ENCODE measurements around the gene FOXP3.

FOXP3 gene

GRCh38 chrX:49273181-49273727 is 8.7 kb upstream of the FOXP3 start:
- DNase-seq (ENCODE audit: low read depth in 2 of 2) = peak in 1 of 2 donors; percentile 47

GRCh38 chrX:49272421-49272820 is 7.9 kb upstream of the FOXP3 start:
- DNase-seq (ENCODE audit: low read depth in 2 of 2) = no peak

- no peak for DNase-seq (ENCODE audit: low read depth in 2 of 2)
These were observed 6.8 kb upstream of the FOXP3 start for GRCh38 chrX:49271341-49271740.

GRCh38 chrX:49270249-49270921 is 5.9 kb upstream of the FOXP3 start:
- DNase-seq (ENCODE audit: low read depth in 2 of 2) = no peak

- no peak for DNase-seq (ENCODE audit: low read depth in 2 of 2)
These were observed 5.3 kb upstream of the FOXP3 start, which contains the start of gene PPP1R3F for GRCh38 chrX:49269767-49270248. TSS of gene PPP1R3F (plus strand) at chrX:49269793. CDS start at chrX:49269870, 77 bp downstream.

- peak; percentile 87 to 89 for DNase-seq (ENCODE audit: low read depth in 2 of 2)
These were observed 4.7 kb upstream of the FOXP3 start for GRCh38 chrX:49269010-49269766.

GRCh38 chrX:49268702-49269009 is 4.1 kb upstream of the FOXP3 start:
- DNase-seq (ENCODE audit: low read depth in 2 of 2) = no peak

- no peak for DNase-seq (ENCODE audit: low read depth in 2 of 2)
These were observed 2.3 kb upstream of the FOXP3 start for GRCh38 chrX:49266523-49267445.

- DNase-seq (ENCODE audit: low read depth in 2 of 2) = no peak
These were observed 879 bp downstream of the FOXP3 start for GRCh38 chrX:49263631-49264030.

- DNase-seq (ENCODE audit: low read depth in 2 of 2) = no peak
These were observed 1.9 kb downstream of the FOXP3 start for GRCh38 chrX:49262603-49263002.

GRCh38 chrX:49260221-49260985 is 4.1 kb downstream of the FOXP3 start:
- DNase-seq (ENCODE audit: low read depth in 2 of 2) = no peak

GRCh38 chrX:49258749-49259124 is 5.8 kb downstream of the FOXP3 start:
- no peak for DNase-seq (ENCODE audit: low read depth in 2 of 2)

GRCh38 chrX:49257846-49258748 is 6.4 kb downstream of the FOXP3 start:
- DNase-seq (ENCODE audit: low read depth in 2 of 2) = no peak

- DNase-seq (ENCODE audit: low read depth in 2 of 2) = no peak
These were observed 7.3 kb downstream of the FOXP3 start for GRCh38 chrX:49257074-49257790.

GRCh38 chrX:49256268-49256995 is 8.1 kb downstream of the FOXP3 start:
- DNase-seq (ENCODE audit: low read depth in 2 of 2) = no peak

GRCh38 chrX:49254639-49255038 is 9.9 kb downstream of the FOXP3 start:
- DNase-seq (ENCODE audit: low read depth in 2 of 2) = no peak

GRCh38 chrX:49251325-49251724 is 13.2 kb downstream of the FOXP3 start:
- no peak for DNase-seq (ENCODE audit: low read depth in 2 of 2)

- DNase-seq (ENCODE audit: low read depth in 2 of 2) = no peak
These were observed 13.9 kb downstream of the FOXP3 start for GRCh38 chrX:49250578-49250977.

GRCh38 chrX:49250066-49250465 is 14.4 kb downstream of the FOXP3 start:
- no peak for DNase-seq (ENCODE audit: low read depth in 2 of 2)

Data from stimulated activated CD8-positive, alpha-beta memory T cell treated with anti-CD3 and anti-CD28 coated beads, Interleukin-15, amount 100 ng/mL, for 48 hours (primary cell).